ENCODE measurements around the gene KANK4.

DNA sequence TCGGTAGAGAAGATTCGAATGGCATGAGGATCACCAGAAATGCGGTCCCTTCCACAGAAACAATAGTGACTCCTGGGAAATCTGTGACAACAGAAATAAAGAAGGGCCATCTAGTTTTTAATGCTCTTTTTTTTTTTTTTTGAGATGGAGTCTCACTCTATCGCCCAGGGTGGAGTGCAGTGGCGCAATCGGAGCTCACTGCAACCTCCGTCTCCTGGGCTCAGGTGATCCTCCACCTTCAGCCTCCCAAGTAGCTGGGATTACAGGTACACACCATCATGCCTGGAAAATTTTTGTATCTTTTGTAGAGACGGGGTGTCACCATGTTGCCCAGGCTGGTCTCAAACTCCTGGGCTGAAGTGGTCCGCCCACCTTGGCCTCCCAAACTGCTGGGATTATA lies 80.7 kb downstream of the KANK4 start:
- TF ChIP-seq, protein P1, sequence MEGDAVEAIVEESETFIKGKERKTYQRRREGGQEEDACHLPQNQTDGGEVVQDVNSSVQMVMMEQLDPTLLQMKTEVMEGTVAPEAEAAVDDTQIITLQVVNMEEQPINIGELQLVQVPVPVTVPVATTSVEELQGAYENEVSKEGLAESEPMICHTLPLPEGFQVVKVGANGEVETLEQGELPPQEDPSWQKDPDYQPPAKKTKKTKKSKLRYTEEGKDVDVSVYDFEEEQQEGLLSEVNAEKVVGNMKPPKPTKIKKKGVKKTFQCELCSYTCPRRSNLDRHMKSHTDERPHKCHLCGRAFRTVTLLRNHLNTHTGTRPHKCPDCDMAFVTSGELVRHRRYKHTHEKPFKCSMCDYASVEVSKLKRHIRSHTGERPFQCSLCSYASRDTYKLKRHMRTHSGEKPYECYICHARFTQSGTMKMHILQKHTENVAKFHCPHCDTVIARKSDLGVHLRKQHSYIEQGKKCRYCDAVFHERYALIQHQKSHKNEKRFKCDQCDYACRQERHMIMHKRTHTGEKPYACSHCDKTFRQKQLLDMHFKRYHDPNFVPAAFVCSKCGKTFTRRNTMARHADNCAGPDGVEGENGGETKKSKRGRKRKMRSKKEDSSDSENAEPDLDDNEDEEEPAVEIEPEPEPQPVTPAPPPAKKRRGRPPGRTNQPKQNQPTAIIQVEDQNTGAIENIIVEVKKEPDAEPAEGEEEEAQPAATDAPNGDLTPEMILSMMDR (IDR thresholded peaks at IDR 0.05): no peak
- no peak for TF ChIP-seq POLR2A (IDR thresholded peaks at IDR 0.05)

All from adrenal gland (tissue), 5 donors.